Calu3 (cell line): ENCODE data around the gene LRP6. TPM values are rescaled to one million over a fixed set of nuclear protein-coding genes. Genes with fewer than 3 reads are reported as not detected.

Experiments
- BruUV-seq: library from RNA; stranded (reverse); fragments of 400-500 nt; replicated peaks from 2 replicates; lab custom pipeline; 2021; lab: Mats Ljungman, UMichigan
- CTCF ChIA-PET: fragments of 300-600 bp; sonication (Branson Sonifier 250); formaldehyde crosslinking; loops from one replicate; lab custom pipeline; 2022; ENCODE audit warnings: antibody characterized with exemption; lab: Charles Lee
- DNase-seq: peaks from one replicate; pipeline ENCODE4 v3.0.0; 2022
- H3K27ac Mint-ChIP-seq: one replicate; pipeline ENCODE4 v1.8.0; 2022; ENCODE audit warnings: mixed read lengths; ENCODE audit not compliant: unreplicated experiment
- H3K27me3 Mint-ChIP-seq: one replicate; pipeline ENCODE4 v1.8.0; 2022; ENCODE audit warnings: mixed read lengths; ENCODE audit not compliant: unreplicated experiment
- H3K36me3 Mint-ChIP-seq: one replicate; pipeline ENCODE4 v1.8.0; 2022; ENCODE audit warnings: mild to moderate bottlenecking, moderate library complexity, mixed read lengths; ENCODE audit not compliant: insufficient read depth, unreplicated experiment
- H3K4me1 Mint-ChIP-seq: one replicate; pipeline ENCODE4 v1.8.0; 2022; ENCODE audit warnings: mild to moderate bottlenecking, low read depth, mixed read lengths; ENCODE audit not compliant: unreplicated experiment
- H3K4me3 Mint-ChIP-seq: one replicate; pipeline ENCODE4 v1.8.0; 2022; ENCODE audit warnings: mild to moderate bottlenecking, low read depth, moderate library complexity, mixed read lengths; ENCODE audit not compliant: unreplicated experiment
- H3K9me3 Mint-ChIP-seq: one replicate; pipeline ENCODE4 v1.8.0; 2022; ENCODE audit warnings: low read depth, mixed read lengths; ENCODE audit not compliant: unreplicated experiment
- CTCF ChIP-seq: fragments of 200-600 bp; IDR thresholded peaks from one replicate; pipeline ENCODE4 v1.8.0; 2022; ENCODE audit warnings: antibody characterized with exemption; ENCODE audit not compliant: unreplicated experiment
- intact Hi-C: fragments of 100-400 bp; cut with micrococcal nuclease; formaldehyde crosslinking; loops from one replicate; pipeline ENCODE4 v1.10.0; 2022; ENCODE audit not compliant: unreplicated experiment
- total RNA-seq: library from RNA; stranded (reverse); gene quantifications from 2 replicates; pipeline ENCODE4 v1.2.3, GENCODE V29; 2022

Gene LRP6
- total RNA-seq, 1 experiment from 2014 or later: 74.8 TPM

- Mint-ChIP-seq H3K4me1 (peaks cover 12% of the 10 kb centered on the region), H3K27me3 (no peaks in the 10 kb centered on the region), H3K36me3 (no peaks in the 10 kb centered on the region), H3K9me3 (no peaks in the 10 kb centered on the region), H3K4me3 (no peak overlapping the region), H3K27ac (no peak overlapping the region)
- BruUV-seq: no TSS peak
- CTCF ChIA-PET: no interaction called here
- intact Hi-C loops: no loop called here
- no peak for TF ChIP-seq CTCF
- DNase-seq: no peak
These were observed 23.4 kb upstream of the LRP6 start for GRCh38 chr12:12290206-12290605.

DNA sequence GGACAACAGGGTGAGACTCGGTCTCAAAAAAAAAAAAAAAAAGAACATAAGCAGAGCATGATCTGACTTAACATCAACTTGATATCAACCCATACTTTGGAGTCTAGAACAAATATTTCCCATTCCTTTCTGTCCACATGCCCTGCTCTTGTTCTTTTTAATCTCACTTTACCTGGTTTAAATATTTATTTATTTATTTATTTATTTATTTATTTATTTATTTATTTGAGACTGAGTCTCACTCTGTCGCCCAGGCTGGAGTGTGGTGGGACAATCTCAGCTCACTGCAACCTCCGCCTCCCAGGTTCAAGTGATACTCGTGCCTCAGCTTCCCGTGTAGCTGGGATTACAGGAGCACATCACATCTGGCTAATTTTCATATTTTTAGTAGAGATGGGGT is 19.6 kb upstream of the LRP6 start:
- Mint-ChIP-seq H3K4me3 (no peak overlapping the region), H3K27me3 (no peaks in the 10 kb centered on the region), H3K9me3 (no peaks in the 10 kb centered on the region), H3K4me1 (peaks cover 31% of the 10 kb centered on the region), H3K36me3 (no peaks in the 10 kb centered on the region), H3K27ac (no peak overlapping the region)
- no TSS peak for BruUV-seq
- DNase-seq: no peak
- intact Hi-C loops: no loop called here
- TF ChIP-seq CTCF: no peak
- CTCF ChIA-PET: interaction anchor here (0.6 kb wide), 1 partner anchor 713 kb away, joined by 3 read pairs; no protein-coding TSS in a partner anchor

DNA sequence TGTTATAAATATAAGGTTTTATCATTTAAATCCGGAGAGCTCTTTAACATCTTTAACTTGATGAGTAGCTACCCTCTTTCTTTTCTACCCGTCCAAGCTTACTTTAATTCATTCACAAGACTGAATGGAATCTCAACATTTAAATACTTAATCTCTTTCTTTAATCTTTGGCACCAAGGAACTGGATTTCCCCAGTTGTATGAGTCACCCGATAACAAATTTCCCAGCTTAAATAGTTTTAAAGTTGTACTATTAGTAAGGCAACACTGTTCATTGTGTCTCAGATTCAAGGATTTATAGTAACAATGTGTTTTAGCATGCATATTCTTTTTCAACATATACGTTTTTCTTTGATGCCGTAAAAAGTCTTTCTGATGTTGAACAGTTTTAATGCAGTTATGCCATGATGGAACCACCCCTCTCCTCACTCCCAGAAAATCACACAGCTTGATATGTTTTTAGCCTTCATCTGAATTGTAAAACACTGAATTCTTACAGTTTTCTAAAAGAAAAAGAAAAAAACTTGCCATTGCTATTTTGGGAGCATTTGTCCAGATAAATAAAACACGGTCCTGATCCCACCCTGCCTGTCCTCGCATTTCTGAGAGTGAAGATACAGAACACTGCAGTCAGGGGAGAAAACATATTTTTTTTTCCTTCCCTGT is 16.0 kb upstream of the LRP6 start:
- TF ChIP-seq CTCF: no peak
- intact Hi-C loops: no loop called here
- Mint-ChIP-seq H3K4me3 (no peak overlapping the region), H3K27ac (peak overlapping the region; percentile 61), H3K27me3 (no peaks in the 10 kb centered on the region), H3K36me3 (no peaks in the 10 kb centered on the region), H3K9me3 (peaks cover under 1% of the 10 kb centered on the region), H3K4me1 (peaks cover 34% of the 10 kb centered on the region)
- no TSS peak for BruUV-seq
- CTCF ChIA-PET: interaction anchor here (0.6 to 1.3 kb wide), 5 partner anchors 14 to 171 kb away, joined by 3 to 6 read pairs (median 4); no protein-coding TSS in a partner anchor
- DNase-seq: no peak

GRCh38 chr12:12282202-12282601 is 15.4 kb upstream of the LRP6 start:
- no peak overlapping the region for H3K4me3 Mint-ChIP-seq
- H3K27me3 Mint-ChIP-seq: no peaks in the 10 kb centered on the region
- no peak for TF ChIP-seq CTCF
- no TSS peak for BruUV-seq
- peak overlapping the region; percentile 61 for H3K27ac Mint-ChIP-seq
- H3K36me3 Mint-ChIP-seq: no peaks in the 10 kb centered on the region
- DNase-seq: no peak
- H3K4me1 Mint-ChIP-seq: peaks cover 34% of the 10 kb centered on the region
- peaks cover 4% of the 10 kb centered on the region for H3K9me3 Mint-ChIP-seq
- CTCF ChIA-PET: interaction anchor here (0.6 to 1.3 kb wide), 5 partner anchors 14 to 170 kb away, joined by 3 to 6 read pairs (median 4); no protein-coding TSS in a partner anchor
- intact Hi-C loops: no loop called here
